Activated CD8-positive, alpha-beta T cell treated with anti-CD3 and anti-CD28 coated beads for 36 hours (primary cell): ENCODE data around the gene RSKR. TPM values are rescaled to one million over a fixed set of nuclear protein-coding genes. Genes with fewer than 3 reads are reported as not detected.
A peak's percentile ranks its signal among the peaks of the same experiment; 100 is the strongest.
"Not testable (repeated sequence)": the region's sequence is repeated elsewhere in the genome, so short reads cannot be mapped to it uniquely, and the experiment has no call there.

Source experiments
- ATAC-seq: fragments of 200-7000 bp; cut with Tn5 transposase; one replicate; pipeline ENCODE4 v1.10.0; 2021; ENCODE audit warnings: mild to moderate bottlenecking, moderate library complexity
- CTCF ChIA-PET: fragments of 350-600 bp; sonication (Branson Sonifier 250); formaldehyde crosslinking; loops from one replicate; lab custom pipeline; 2021; ENCODE audit warnings: antibody characterized with exemption; lab: Charles Lee
- POLR2A ChIA-PET: fragments of 350-600 bp; sonication (Branson Sonifier 250); formaldehyde crosslinking; loops from one replicate; lab custom pipeline; 2021; ENCODE audit warnings: antibody characterized with exemption; lab: Charles Lee
- DNase-seq: peaks from one replicate; pipeline ENCODE4 v3.0.0-alpha.2; 2020
- H3K27ac Mint-ChIP-seq: one replicate; pipeline ENCODE4 v1.8.0; 2021; ENCODE audit warnings: mild to moderate bottlenecking, mixed read lengths
- H3K27me3 Mint-ChIP-seq: one replicate; pipeline ENCODE4 v1.8.0; 2021; ENCODE audit warnings: mixed read lengths
- H3K36me3 Mint-ChIP-seq: one replicate; pipeline ENCODE4 v1.8.0; 2021; ENCODE audit warnings: low read depth, mixed read lengths
- H3K4me1 Mint-ChIP-seq: one replicate; pipeline ENCODE4 v1.8.0; 2021; ENCODE audit warnings: low read depth, mixed read lengths
- H3K4me3 Mint-ChIP-seq: one replicate; pipeline ENCODE4 v1.8.0; 2021; ENCODE audit warnings: mild to moderate bottlenecking, moderate library complexity, mixed read lengths
- H3K9me3 Mint-ChIP-seq: one replicate; pipeline ENCODE4 v1.8.0; 2021; ENCODE audit warnings: mixed read lengths
- intact Hi-C: fragments of 100-400 bp; cut with micrococcal nuclease; formaldehyde crosslinking; loops from one replicate; pipeline ENCODE4 v1.10.0; 2022
- total RNA-seq, 2 experiments: library from RNA; stranded (reverse); gene quantifications; one replicate each; pipeline ENCODE4 v1.2.3, GENCODE V29; 2021
- TF ChIP-seq, protein P1 (sequence below): fragments of 200-600 bp; IDR thresholded peaks from one replicate; pipeline ENCODE4 v1.8.0; 2022; ENCODE audit warnings: antibody characterized with exemption, mild to moderate bottlenecking

The RSKR gene, protein sequence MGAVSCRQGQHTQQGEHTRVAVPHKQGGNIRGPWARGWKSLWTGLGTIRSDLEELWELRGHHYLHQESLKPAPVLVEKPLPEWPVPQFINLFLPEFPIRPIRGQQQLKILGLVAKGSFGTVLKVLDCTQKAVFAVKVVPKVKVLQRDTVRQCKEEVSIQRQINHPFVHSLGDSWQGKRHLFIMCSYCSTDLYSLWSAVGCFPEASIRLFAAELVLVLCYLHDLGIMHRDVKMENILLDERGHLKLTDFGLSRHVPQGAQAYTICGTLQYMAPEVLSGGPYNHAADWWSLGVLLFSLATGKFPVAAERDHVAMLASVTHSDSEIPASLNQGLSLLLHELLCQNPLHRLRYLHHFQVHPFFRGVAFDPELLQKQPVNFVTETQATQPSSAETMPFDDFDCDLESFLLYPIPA
- total RNA-seq: 10 to 100 TPM; 22.5 to 24.9 TPM

DNA sequence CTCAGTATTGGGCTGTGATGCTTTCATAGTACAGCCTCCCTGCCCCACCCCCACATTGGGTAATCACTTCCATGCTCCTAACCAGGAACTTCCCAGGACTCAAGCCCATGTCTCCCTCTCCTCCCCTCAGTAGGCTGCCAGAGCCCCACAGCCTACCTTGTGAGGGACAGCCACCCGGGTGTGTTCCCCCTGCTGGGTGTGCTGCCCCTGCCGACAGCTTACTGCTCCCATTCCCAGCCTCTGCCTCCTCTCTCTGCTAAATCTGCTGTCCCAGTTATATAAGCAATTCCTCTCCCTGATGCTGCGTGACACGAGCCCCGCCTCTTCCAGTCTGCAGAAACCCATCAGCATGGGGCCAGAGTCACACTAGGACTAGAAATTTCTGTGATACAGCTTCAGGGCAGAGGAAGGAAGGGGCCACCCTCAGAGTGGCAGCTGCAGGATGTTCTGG, at the start of gene RSKR:
Gene RSKR, minus strand, starts transcription at position 255 of the 451 bp plus-strand sequence. Its CDS starts 24 bp downstream, at position 231.
- TF ChIP-seq, protein P1, sequence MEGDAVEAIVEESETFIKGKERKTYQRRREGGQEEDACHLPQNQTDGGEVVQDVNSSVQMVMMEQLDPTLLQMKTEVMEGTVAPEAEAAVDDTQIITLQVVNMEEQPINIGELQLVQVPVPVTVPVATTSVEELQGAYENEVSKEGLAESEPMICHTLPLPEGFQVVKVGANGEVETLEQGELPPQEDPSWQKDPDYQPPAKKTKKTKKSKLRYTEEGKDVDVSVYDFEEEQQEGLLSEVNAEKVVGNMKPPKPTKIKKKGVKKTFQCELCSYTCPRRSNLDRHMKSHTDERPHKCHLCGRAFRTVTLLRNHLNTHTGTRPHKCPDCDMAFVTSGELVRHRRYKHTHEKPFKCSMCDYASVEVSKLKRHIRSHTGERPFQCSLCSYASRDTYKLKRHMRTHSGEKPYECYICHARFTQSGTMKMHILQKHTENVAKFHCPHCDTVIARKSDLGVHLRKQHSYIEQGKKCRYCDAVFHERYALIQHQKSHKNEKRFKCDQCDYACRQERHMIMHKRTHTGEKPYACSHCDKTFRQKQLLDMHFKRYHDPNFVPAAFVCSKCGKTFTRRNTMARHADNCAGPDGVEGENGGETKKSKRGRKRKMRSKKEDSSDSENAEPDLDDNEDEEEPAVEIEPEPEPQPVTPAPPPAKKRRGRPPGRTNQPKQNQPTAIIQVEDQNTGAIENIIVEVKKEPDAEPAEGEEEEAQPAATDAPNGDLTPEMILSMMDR: no peak
- Mint-ChIP-seq H3K36me3 (peaks cover 51% of the 10 kb centered on the region), H3K27ac (no peak within 1 kb of the TSS), H3K9me3 (no peaks in the 10 kb centered on the region), H3K4me1 (no peaks in the 10 kb centered on the region), H3K4me3 (no peak within 1 kb of the TSS), H3K27me3 (no peaks in the 10 kb centered on the region)
- DNase-seq (no peak), ATAC-seq (no peak)
- intact Hi-C loops: loop anchor here (5.0 kb wide), 1 partner anchor 122 kb away; no protein-coding TSS in a partner anchor
- POLR2A ChIA-PET: no interaction called here
- CTCF ChIA-PET: interaction anchor here (1.0 to 1.7 kb wide), 7 partner anchors 9 to 119 kb away, joined by 3 to 11 read pairs (median 4); partner anchors contain the start of gene PIGS

DNA sequence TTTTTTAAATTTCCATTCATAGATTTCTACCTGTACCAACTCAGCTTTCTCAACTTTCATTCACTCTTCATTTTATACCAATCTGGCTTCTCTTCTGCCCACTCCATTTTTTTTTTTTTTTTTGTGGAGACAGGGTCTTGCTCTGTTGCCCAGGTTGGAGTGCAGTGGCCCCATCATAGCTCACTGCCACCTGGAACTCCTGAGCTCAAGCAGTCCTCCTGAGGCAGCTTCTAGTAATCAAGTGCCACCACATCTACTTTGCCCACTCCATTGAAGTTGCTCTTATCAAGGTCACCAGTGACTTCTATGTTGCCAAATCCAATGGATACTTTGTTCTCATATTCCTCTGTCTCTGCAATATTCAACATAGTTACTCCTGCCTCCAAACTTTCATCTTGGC, 49.7 kb upstream of the RSKR start:
- Mint-ChIP-seq H3K27me3 (no peaks in the 10 kb centered on the region), H3K36me3 (peaks cover 39% of the 10 kb centered on the region), H3K4me1 (peaks cover 50% of the 10 kb centered on the region), H3K9me3 (no peaks in the 10 kb centered on the region), H3K4me3 (peak overlapping the region; percentile 97), H3K27ac (peak overlapping the region; percentile 100)
- ATAC-seq: no peak
- intact Hi-C loops: no loop called here
- ChIA-PET CTCF (interaction anchor here (4.5 kb wide), 1 partner anchor 19 kb away, joined by 83 read pairs; the partner anchor contains the start of gene BLTP2), POLR2A (interaction anchor here (1.8 to 4.0 kb wide), 3 partner anchors 19 to 61 kb away, joined by 8 to 60 read pairs (median 13); partner anchors contain the start of genes BLTP2 and RPL23A)
- TF ChIP-seq, protein P1: no peak
- DNase-seq: no peak

DNA sequence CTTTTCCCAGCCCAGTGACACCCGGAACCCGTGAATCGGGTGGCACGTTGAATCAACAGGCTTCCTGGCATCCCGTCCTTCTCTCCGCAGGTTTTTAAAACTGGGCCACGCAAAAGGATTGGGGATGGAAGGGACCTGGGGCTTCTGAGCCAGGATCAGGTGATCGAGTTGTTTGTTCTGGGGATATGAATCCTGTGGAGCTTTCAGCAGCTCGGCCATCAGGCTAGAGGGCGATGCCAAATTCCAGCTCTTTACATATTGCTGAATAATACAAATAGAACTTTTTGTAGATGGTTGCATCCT, 48.5 kb upstream of the RSKR start:
- no peak for DNase-seq
- no peaks in the 10 kb centered on the region for H3K9me3 Mint-ChIP-seq
- H3K27ac Mint-ChIP-seq: peak overlapping the region; percentile 100
- H3K4me1 Mint-ChIP-seq: peaks cover 46% of the 10 kb centered on the region
- ChIA-PET POLR2A (interaction anchor here (0.5 to 4.0 kb wide), 15 partner anchors 14 to 148 kb away, joined by 3 to 60 read pairs (median 5); partner anchors contain the start of genes BLTP2, PIGS, PROCA1 and RPL23A), CTCF (interaction anchor here (1.2 to 4.5 kb wide), 7 partner anchors 9 to 101 kb away, joined by 3 to 83 read pairs (median 6); partner anchors contain the start of genes BLTP2 and TLCD1)
- H3K36me3 Mint-ChIP-seq: peaks cover 45% of the 10 kb centered on the region
- intact Hi-C loops: no loop called here
- H3K27me3 Mint-ChIP-seq: no peaks in the 10 kb centered on the region
- peak overlapping the region; percentile 97 for H3K4me3 Mint-ChIP-seq
- TF ChIP-seq, protein P1: no peak
- ATAC-seq: no peak

DNA sequence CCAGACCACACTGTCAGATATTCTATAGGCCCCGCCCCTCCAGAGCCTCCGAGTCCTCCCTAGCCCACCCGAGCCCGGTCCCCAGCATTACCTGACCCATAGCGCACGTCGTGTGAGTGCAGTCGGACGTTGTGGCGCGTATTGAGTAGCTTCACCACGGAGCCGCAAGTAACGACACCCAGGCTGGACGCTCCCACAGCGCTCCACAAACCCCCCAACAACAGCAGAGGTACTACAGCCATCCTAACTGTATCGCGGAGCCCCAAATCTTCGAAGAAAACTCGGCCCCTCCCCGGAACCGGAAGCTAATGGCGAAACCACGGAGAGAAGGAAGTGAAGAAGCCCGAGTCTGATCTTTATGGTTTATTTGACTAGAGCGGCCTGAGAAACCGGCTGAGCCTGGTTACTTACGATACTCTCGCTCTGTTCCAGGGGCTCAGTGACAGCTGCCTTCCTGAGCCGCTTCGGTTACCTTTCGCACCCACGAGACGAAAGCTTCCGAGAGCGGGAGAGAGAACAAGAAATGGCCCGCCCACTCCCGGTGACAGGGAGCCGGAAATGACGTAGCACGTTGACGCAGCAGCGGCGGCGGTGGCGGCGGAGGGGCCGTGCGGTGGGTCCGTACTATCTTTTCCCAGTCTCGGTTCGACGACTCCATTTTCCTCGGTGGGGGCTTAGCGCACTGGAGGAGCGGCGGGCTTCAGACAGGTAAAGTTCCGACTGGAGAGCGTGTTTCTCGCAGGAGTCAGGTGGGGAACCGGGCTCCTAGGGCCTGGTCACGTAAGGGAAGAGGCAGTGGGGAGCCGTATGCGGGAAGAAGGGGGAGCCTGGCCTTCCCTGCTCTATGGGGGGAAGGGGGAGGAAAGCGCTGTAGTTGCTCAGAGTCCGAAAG, 47.9 kb upstream of the RSKR start, which contains the start of the genes SDF2 and SUPT6H:
Gene SDF2, minus strand, starts transcription at position 272 of the 892 bp plus-strand sequence. Its CDS starts 30 bp downstream, at position 242.
Gene SUPT6H, plus strand, starts transcription at position 571 of the 892 bp plus-strand sequence. CDS start 11,197 bp downstream, outside the sequence.
- peak; percentile 98 for DNase-seq
- intact Hi-C loops: no loop called here
- Mint-ChIP-seq H3K9me3 (no peaks in the 10 kb centered on the region), H3K27me3 (no peaks in the 10 kb centered on the region), H3K4me3 (peak within 1 kb of the TSS; percentile 97), H3K27ac (peak within 1 kb of the TSS; percentile 100), H3K4me1 (peaks cover 45% of the 10 kb centered on the region), H3K36me3 (peaks cover 44% of the 10 kb centered on the region)
- peak; percentile 87 for ATAC-seq
- TF ChIP-seq, protein P1: no peak
- ChIA-PET POLR2A (interaction anchor here (0.6 to 4.0 kb wide), 16 partner anchors 12 to 149 kb away, joined by 3 to 60 read pairs (median 4); partner anchors contain the start of genes BLTP2, PIGS, PROCA1 and RPL23A), CTCF (interaction anchor here (0.9 to 4.5 kb wide), 12 partner anchors 8 to 102 kb away, joined by 3 to 83 read pairs (median 6); partner anchors contain the start of genes BLTP2 and TLCD1)

DNA sequence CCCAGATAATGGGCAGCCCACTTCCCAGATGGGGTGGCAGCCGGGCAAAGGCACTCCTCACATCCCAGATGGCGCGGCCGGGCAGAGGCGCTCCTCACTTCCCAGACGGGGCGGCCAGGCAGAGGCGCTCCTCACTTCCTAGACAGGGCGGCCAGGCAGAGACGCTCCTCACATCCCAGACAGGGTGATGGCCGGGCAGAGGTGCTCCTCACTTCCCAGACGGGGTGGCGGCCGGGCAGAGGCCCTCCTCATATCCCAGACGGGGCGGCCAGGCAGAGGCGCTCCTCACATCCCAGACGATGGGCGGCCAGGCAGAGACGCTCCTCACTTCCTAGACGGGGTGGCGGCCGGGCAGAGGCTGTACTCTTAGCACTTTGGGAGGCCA, 45.5 kb upstream of the RSKR start:
- intact Hi-C loops, CTCF ChIA-PET, H3K27me3 Mint-ChIP-seq, DNase-seq, H3K4me3 Mint-ChIP-seq, ATAC-seq, POLR2A ChIA-PET, H3K9me3 Mint-ChIP-seq: not testable (repeated sequence)
- Mint-ChIP-seq H3K4me1 (peaks cover 33% of the 10 kb centered on the region), H3K27ac (peak overlapping the region; percentile 47), H3K36me3 (peaks cover 38% of the 10 kb centered on the region)

DNA sequence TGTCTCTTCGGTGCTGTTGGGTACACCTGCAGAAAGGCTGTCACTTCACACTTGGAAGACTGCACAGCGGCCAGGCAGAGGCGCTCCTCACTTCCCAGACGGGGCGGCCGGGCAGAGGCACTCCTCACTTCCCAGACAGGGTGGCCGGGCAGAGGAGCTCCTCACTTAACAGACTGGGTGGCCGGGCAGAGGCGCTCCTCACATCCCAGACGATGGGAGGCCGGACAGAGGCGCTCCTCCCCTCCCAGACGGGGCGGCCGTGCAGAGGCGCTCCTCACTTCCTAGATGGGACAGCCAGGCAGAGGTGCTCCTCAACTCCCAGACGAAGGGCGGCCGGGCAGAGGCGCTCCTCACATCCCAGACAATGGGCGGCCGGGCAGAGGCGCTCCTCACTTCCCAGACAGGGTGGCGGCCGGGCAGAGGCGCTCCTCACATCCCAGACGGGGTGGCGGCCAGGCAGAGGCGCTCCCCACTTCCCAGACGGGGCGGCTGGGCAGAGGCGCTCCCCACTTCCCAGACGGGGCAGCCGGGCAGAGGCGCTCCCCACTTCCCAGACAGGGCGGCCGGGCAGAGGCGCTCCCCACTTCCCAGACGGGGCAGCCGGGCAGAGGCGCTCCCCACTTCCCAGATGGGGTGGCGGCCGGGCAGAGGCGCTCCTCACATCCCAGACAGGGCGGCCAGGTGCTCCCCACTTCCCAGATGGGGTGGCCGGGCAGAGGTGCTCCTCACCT, 44.9 kb upstream of the RSKR start:
- Mint-ChIP-seq H3K4me1 (peaks cover 29% of the 10 kb centered on the region), H3K36me3 (peaks cover 34% of the 10 kb centered on the region)
- ATAC-seq, H3K27me3 Mint-ChIP-seq, H3K4me3 Mint-ChIP-seq, intact Hi-C loops, DNase-seq, H3K27ac Mint-ChIP-seq, H3K9me3 Mint-ChIP-seq, POLR2A ChIA-PET: not testable (repeated sequence)
- CTCF ChIA-PET: interaction anchor here (1.7 kb wide), 1 partner anchor 12 kb away, joined by 7 read pairs; no protein-coding TSS in a partner anchor
